Bronchial epithelial cell (primary cell): Measurements from ENCODE around the gene TNKS1BP1. TPM values are rescaled to one million over a fixed set of nuclear protein-coding genes. Genes with fewer than 3 reads are reported as not detected.

ENCODE experiments used
- DNase-seq: peaks from one replicate; pipeline ENCODE4 v3.0.0-alpha.2; 2010; ENCODE audit warnings: low read depth
- FAIRE-seq: peaks from 2 replicates; lab custom pipeline; 2011; peaks lifted over from hg19 to GRCh38; lab: Jason Lieb, UNC
- H3K27me3 ChIP-seq: 2 replicates; pipeline ENCODE4 v1.5.1; 2011; ENCODE audit warnings: low read length; ENCODE audit not compliant: control insufficient read depth, insufficient read depth
- H3K36me3 ChIP-seq: 2 replicates; pipeline ENCODE4 v1.5.1; 2011; ENCODE audit warnings: low read length; ENCODE audit not compliant: control insufficient read depth, insufficient read depth
- H3K4me3 ChIP-seq: 2 replicates; pipeline ENCODE4 v1.5.1; 2011; ENCODE audit warnings: mild to moderate bottlenecking, low read depth, low read length, control low read depth
- CTCF ChIP-seq: IDR thresholded peaks from 2 replicates; pipeline ENCODE4 v1.5.1; 2011; ENCODE audit warnings: mild to moderate bottlenecking, moderate library complexity, low read length, control low read depth, inconsistent platforms; ENCODE audit not compliant: insufficient read depth, severe bottlenecking
- total RNA-seq: library from RNA; depleted of rRNA; stranded (reverse); fragments of >200 nt; gene quantifications from 2 replicates; pipeline ENCODE4 v1.2.1, GENCODE V29; 2014

Gene TNKS1BP1
- total RNA-seq, 1 donor from 2014 or later: 67.9 TPM

GRCh38 chr11:57353036-57353435 lies 28.3 kb upstream of the TNKS1BP1 start:
- DNase-seq (no peak), FAIRE-seq (no peak)
- no peak overlapping the region for H3K4me3 ChIP-seq
- no peaks in the 10 kb centered on the region for H3K27me3 ChIP-seq
- TF ChIP-seq CTCF: no peak
- H3K36me3 ChIP-seq: no peaks in the 10 kb centered on the region

- TF ChIP-seq CTCF: peak; percentile 94
- Histone ChIP-seq H3K27me3 (no peaks in the 10 kb centered on the region), H3K36me3 (no peaks in the 10 kb centered on the region), H3K4me3 (no peak overlapping the region)
- no peak for DNase-seq
- no peak for FAIRE-seq
Observed at GRCh38 chr11:57349491-57350274, 24.9 kb upstream of the TNKS1BP1 start.

DNA sequence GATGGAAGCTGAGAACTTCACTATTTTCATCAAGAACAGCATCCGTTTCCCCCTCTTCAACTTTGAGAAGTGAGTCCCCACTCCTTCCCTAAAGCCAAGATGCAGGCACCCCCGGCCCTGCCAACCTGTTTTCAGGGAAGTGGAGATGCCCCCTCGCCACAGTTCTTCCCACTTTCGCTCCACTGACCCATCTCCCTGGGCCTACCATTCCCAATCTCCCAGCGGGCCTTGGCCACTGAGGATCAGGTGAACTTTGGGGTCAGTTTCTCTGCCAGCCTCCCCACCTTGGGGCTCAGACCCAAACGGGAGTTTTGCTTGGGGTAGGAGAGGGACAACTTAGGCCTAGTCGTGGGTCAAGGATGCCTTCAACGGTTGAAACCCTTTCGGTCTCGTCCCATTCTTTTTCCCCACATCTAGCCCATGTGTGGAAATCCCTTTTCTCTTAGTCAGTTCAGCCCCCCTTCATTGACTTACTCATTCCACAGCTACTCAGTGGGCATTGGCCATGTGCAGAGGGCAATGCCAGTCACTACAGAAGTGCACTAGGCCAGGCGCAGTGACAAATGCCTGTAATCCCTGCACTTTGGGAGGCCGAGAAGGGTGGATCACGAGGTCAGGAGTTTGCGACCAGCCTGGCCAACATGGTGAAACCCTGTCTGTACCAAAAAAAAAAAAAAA lies 24.0 kb upstream of the TNKS1BP1 start:
- Histone ChIP-seq H3K27me3 (no peaks in the 10 kb centered on the region), H3K36me3 (no peaks in the 10 kb centered on the region), H3K4me3 (no peak overlapping the region)
- DNase-seq (no peak), FAIRE-seq (no peak)
- no peak for TF ChIP-seq CTCF

GRCh38 chr11:57348052-57348451 lies 23.3 kb upstream of the TNKS1BP1 start:
- H3K4me3 ChIP-seq: no peak overlapping the region
- DNase-seq: no peak
- no peak for TF ChIP-seq CTCF
- H3K27me3 ChIP-seq: no peaks in the 10 kb centered on the region
- no peak for FAIRE-seq
- H3K36me3 ChIP-seq: no peaks in the 10 kb centered on the region

DNA sequence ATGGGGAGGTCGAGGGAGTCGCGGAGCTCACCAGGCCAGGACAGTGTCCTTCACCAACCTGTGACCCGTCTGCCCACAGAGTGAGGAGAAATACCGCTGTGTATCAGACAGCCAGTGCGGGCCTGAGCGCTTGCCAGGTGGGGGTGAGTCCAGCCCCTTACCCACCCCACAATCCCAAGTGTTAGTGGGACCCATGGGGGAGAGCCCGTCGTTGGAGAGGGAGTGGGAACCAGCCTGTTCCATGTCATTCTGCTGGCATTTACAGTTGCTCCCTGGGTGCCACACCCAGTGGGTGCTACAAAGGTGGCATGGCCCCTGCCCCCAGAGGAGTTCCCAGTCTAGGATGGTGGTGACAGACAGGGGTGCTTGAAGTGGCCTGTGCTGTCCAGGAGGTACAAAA lies 22.6 kb upstream of the TNKS1BP1 start:
- DNase-seq (no peak), FAIRE-seq (no peak)
- no peak for TF ChIP-seq CTCF
- H3K4me3 ChIP-seq: no peak overlapping the region
- H3K36me3 ChIP-seq: no peaks in the 10 kb centered on the region
- no peaks in the 10 kb centered on the region for H3K27me3 ChIP-seq
